PC-3 (cell line): ENCODE measurements around the gene ARIH2. TPM values are rescaled to one million over a fixed set of nuclear protein-coding genes. Genes with fewer than 3 reads are reported as not detected.

Source experiments
- ATAC-seq: fragments of 200-7000 bp; cut with Tn5 transposase; 2 replicates; pipeline ENCODE4 v1.9.1; 2020; ENCODE audit warnings: mild to moderate bottlenecking, moderate library complexity
- BruUV-seq: library from RNA; stranded (reverse); fragments of 400-500 nt; replicated peaks from 2 replicates; lab custom pipeline; 2021; lab: Mats Ljungman, UMichigan
- CTCF ChIA-PET: fragments of 300-600 bp; sonication (Branson Sonifier 250); formaldehyde crosslinking; loops from one replicate; lab custom pipeline; 2022; ENCODE audit warnings: antibody characterized with exemption; lab: Charles Lee
- POLR2A ChIA-PET: fragments of 300-600 bp; sonication (Branson Sonifier 250); formaldehyde crosslinking; loops from one replicate; lab custom pipeline; 2022; ENCODE audit warnings: antibody characterized with exemption; ENCODE audit not compliant: unreplicated experiment; lab: Charles Lee
- DNase-seq: peaks from one replicate; pipeline ENCODE4 v3.0.0-alpha.2; 2015
- H2AFZ ChIP-seq: fragments of 300-600 bp; sonication (generic); 2 replicates; pipeline ENCODE4 v1.6.0; 2016; ENCODE audit warnings: antibody characterized with exemption, low read length
- H3F3A ChIP-seq: fragments of 300-600 bp; sonication (generic); one replicate; pipeline ENCODE4 v1.6.0; 2017; ENCODE audit warnings: antibody characterized with exemption, low read length, control low read depth, mild to moderate bottlenecking; ENCODE audit not compliant: unreplicated experiment
- H3K27ac ChIP-seq: fragments of 300-600 bp; sonication (generic); 2 replicates; pipeline ENCODE4 v1.5.1; 2016; ENCODE audit warnings: mild to moderate bottlenecking, low read length
- H3K27me3 ChIP-seq: fragments of 300-600 bp; sonication (generic); 2 replicates; pipeline ENCODE4 v1.6.1; 2016; ENCODE audit warnings: low read length, mixed read lengths
- H3K36me3 ChIP-seq: fragments of 300-600 bp; sonication (generic); 2 replicates; pipeline ENCODE4 v1.6.1; 2016; ENCODE audit warnings: low read depth, mixed run types, low read length, mixed read lengths
- H3K4me1 ChIP-seq: fragments of 300-600 bp; sonication (generic); 2 replicates; pipeline ENCODE4 v1.5.1; 2016; ENCODE audit warnings: low read length; ENCODE audit not compliant: insufficient read depth
- H3K4me2 ChIP-seq: fragments of 300-600 bp; sonication (generic); 2 replicates; pipeline ENCODE4 v1.6.0; 2016; ENCODE audit warnings: low read length
- H3K4me3 ChIP-seq: fragments of 300-600 bp; sonication (generic); 2 replicates; pipeline ENCODE4 v1.5.1; 2016; ENCODE audit warnings: mild to moderate bottlenecking, low read length, mixed read lengths
- H3K79me2 ChIP-seq: fragments of 300-600 bp; sonication (generic); 2 replicates; pipeline ENCODE4 v1.6.1; 2017; ENCODE audit warnings: low read length, mixed read lengths
- H3K9ac ChIP-seq: fragments of 300-600 bp; sonication (generic); 2 replicates; pipeline ENCODE4 v1.6.0; 2016; ENCODE audit warnings: mild to moderate bottlenecking, low read length
- H3K9me2 ChIP-seq: fragments of 300-600 bp; sonication (generic); replicated peaks from 2 replicates; pipeline ENCODE4 v1.6.1; 2016; ENCODE audit warnings: mixed run types, low read length, mixed read lengths
- H3K9me3 ChIP-seq: fragments of 300-600 bp; sonication (generic); 2 replicates; pipeline ENCODE4 v1.6.1; 2016; ENCODE audit warnings: low read length, mixed read lengths
- H4K20me1 ChIP-seq: fragments of 300-600 bp; sonication (generic); 2 replicates; pipeline ENCODE4 v1.6.1; 2016; ENCODE audit warnings: low read length, mixed read lengths
- EZH2 ChIP-seq: fragments of 300-600 bp; sonication (generic); IDR thresholded peaks from one replicate; pipeline ENCODE4 v1.6.1; 2017; ENCODE audit warnings: antibody characterized with exemption, mild to moderate bottlenecking, low read length; ENCODE audit not compliant: unreplicated experiment
- EZH2phosphoT487 ChIP-seq: fragments of 300-600 bp; sonication (generic); IDR thresholded peaks from 2 replicates; pipeline ENCODE4 v1.6.1; 2018; ENCODE audit warnings: mild to moderate bottlenecking, antibody characterized with exemption, low read length, borderline replicate concordance
- intact Hi-C: fragments of 100-400 bp; cut with micrococcal nuclease; formaldehyde crosslinking; loops from 2 replicates; pipeline ENCODE4 v1.9.0; 2023
- total RNA-seq: library from RNA; depleted of rRNA; stranded (reverse); fragments of >200 nt; gene quantifications from 2 replicates; pipeline ENCODE4 v1.2.3, GENCODE V29; 2014
- TF ChIP-seq, protein P1 (sequence below): fragments of 300-600 bp; sonication (generic); conservative IDR thresholded peaks from 2 replicates; pipeline ENCODE4 v1.5.1; 2017; ENCODE audit warnings: antibody characterized with exemption, low read depth, mild to moderate bottlenecking, low read length

ARIH2 gene
- total RNA-seq, 1 experiment from 2014 or later: 136 TPM

DNA sequence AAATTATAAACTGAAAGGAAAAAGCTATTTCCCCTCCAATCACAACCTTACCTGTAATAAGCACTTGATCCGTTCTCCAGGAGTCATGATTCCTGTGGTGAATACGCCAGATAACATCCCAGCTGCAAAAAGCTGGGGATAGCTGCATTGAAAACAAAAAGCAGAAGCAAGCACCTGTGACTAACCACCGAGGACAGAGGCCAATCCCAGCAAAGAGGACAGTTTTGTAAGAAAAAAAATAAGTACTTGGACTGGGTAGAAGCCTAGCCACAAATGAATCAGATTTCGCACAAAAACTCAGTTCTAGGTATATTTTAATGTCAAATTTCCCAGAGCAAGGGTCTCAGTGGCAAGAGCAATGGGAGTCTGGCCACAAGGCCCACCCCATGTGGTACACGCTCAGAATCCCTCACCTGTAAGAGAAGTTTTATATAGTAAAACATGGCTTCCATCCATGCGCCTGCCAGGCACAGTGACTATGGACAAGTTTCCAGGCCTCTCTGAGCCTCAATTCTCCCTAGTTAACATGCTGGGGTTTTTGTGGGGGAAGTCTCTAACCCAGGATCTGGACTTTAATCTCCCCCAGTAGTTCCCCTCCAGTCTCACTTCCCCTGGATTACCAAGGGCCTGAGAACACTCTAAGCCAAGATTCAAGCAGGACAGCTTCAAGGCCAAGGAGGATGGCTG is 39.2 kb upstream of the ARIH2 start:
- TF ChIP-seq EZH2: no peak
- POLR2A ChIA-PET: no interaction called here
- no peak for ATAC-seq

DNA sequence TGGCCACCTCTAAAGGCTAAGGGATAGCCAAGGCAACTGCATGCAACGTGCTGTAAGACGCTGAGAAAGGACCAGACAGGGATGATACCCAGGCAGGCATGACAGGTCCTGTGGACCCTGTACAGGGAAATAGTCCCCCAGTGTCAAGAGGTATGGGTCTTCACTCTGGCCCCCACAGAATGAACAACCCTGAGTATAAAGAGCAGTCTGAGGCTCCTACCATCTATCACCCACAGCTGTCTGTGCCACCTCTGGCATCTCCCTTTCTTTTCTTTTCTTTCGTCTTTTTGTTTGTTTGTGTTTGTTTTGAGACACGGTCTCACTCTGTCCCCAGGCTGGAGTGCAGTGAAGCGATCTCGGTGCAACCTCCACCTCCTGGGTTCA is 38.7 kb upstream of the ARIH2 start:
- POLR2A ChIA-PET: no interaction called here
- intact Hi-C loops: no loop called here

More for the DNA sequence above, 39.2 kb upstream of the ARIH2 start:
- no TSS peak for BruUV-seq
- CTCF ChIA-PET: no interaction called here
- no peaks in the 10 kb centered on the region for H3K9me2 ChIP-seq
- H3K4me3 ChIP-seq: no peak overlapping the region
- no peaks in the 10 kb centered on the region for H3K4me1 ChIP-seq
- H4K20me1 ChIP-seq: no peaks in the 10 kb centered on the region
- H3K9ac ChIP-seq: no peak overlapping the region
- H3K9me3 ChIP-seq: no peaks in the 10 kb centered on the region
- no peak overlapping the region for H3K4me2 ChIP-seq
- intact Hi-C loops: no loop called here
- no peak overlapping the region for H2AFZ ChIP-seq
- H3K27me3 ChIP-seq: no peaks in the 10 kb centered on the region
- H3K36me3 ChIP-seq: no peaks in the 10 kb centered on the region
- H3K27ac ChIP-seq: no peak overlapping the region
- no peaks in the 10 kb centered on the region for H3F3A ChIP-seq
- no peak for DNase-seq
- no peaks in the 10 kb centered on the region for H3K79me2 ChIP-seq

DNA sequence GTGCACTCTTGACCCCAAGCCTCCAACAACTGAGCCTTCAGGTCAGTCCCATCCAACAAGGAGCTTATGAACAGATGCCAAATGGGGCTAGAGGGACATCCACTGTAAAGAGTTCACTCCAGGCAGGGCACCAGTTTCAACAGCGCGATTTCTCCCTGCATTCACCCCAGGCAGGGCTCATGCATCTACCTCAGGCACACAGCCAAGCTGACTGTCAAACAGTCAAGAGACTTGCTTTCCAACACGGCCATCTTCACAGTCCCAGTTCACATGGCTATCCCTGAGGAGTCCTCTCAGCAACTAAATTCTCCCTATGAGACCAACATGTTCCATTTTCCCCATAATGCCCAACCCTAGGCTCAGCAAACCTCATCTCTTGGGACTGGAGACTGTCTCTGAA is 37.6 kb upstream of the ARIH2 start:
- no peak for TF ChIP-seq EZH2
- TF ChIP-seq, protein P1, sequence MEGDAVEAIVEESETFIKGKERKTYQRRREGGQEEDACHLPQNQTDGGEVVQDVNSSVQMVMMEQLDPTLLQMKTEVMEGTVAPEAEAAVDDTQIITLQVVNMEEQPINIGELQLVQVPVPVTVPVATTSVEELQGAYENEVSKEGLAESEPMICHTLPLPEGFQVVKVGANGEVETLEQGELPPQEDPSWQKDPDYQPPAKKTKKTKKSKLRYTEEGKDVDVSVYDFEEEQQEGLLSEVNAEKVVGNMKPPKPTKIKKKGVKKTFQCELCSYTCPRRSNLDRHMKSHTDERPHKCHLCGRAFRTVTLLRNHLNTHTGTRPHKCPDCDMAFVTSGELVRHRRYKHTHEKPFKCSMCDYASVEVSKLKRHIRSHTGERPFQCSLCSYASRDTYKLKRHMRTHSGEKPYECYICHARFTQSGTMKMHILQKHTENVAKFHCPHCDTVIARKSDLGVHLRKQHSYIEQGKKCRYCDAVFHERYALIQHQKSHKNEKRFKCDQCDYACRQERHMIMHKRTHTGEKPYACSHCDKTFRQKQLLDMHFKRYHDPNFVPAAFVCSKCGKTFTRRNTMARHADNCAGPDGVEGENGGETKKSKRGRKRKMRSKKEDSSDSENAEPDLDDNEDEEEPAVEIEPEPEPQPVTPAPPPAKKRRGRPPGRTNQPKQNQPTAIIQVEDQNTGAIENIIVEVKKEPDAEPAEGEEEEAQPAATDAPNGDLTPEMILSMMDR: no peak
- TF ChIP-seq EZH2phosphoT487: no peak
- no TSS peak for BruUV-seq
- no peak for ATAC-seq
- Histone ChIP-seq H3F3A (no peaks in the 10 kb centered on the region), H3K4me3 (no peak overlapping the region), H2AFZ (no peak overlapping the region), H3K4me2 (no peak overlapping the region), H3K9me2 (no peaks in the 10 kb centered on the region), H3K79me2 (no peaks in the 10 kb centered on the region), H3K4me1 (no peaks in the 10 kb centered on the region), H3K9ac (no peak overlapping the region), H3K36me3 (no peaks in the 10 kb centered on the region), H3K27me3 (no peaks in the 10 kb centered on the region), H3K27ac (no peak overlapping the region), H3K9me3 (no peaks in the 10 kb centered on the region), H4K20me1 (no peaks in the 10 kb centered on the region)
- POLR2A ChIA-PET: no interaction called here
- CTCF ChIA-PET: no interaction called here
- no peak for DNase-seq
- intact Hi-C loops: no loop called here

More for the DNA sequence above, 38.7 kb upstream of the ARIH2 start:
- Histone ChIP-seq H3K27ac (no peak overlapping the region), H3K4me3 (no peak overlapping the region), H4K20me1 (no peaks in the 10 kb centered on the region), H3K79me2 (no peaks in the 10 kb centered on the region), H2AFZ (no peak overlapping the region), H3K4me2 (no peak overlapping the region), H3K9me2 (no peaks in the 10 kb centered on the region), H3K27me3 (no peaks in the 10 kb centered on the region), H3K4me1 (no peaks in the 10 kb centered on the region), H3K9ac (no peak overlapping the region), H3K9me3 (no peaks in the 10 kb centered on the region), H3F3A (no peaks in the 10 kb centered on the region), H3K36me3 (no peaks in the 10 kb centered on the region)
- DNase-seq (no peak), ATAC-seq (no peak)
- TF ChIP-seq EZH2phosphoT487 (no peak), EZH2 (no peak)
- TF ChIP-seq, protein P1: no peak
- CTCF ChIA-PET: no interaction called here
- BruUV-seq: no TSS peak
